GM12878 (cell line): Measurements from ENCODE around the gene SLC18A3. TPM values are rescaled to one million over a fixed set of nuclear protein-coding genes. Genes with fewer than 3 reads are reported as not detected.

Source experiments
- ATAC-seq: fragments of 200-7000 bp; cut with Tn5 transposase; 3 replicates; pipeline ENCODE4 v1.9.1; 2020; ENCODE audit warnings: mild to moderate bottlenecking, moderate library complexity
- BruUV-seq: library from RNA; stranded (reverse); fragments of 400-500 nt; replicated peaks from 2 replicates; lab custom pipeline; 2021; lab: Mats Ljungman, UMichigan
- CTCF ChIA-PET: fragments of 300-600 bp; sonication (Branson Sonifier 250); formaldehyde crosslinking; extraction: SDS; loops from one replicate; lab custom pipeline; 2021; ENCODE audit warnings: inconsistent platforms; lab: Yijun Ruan, JAX
- POLR2A ChIA-PET: fragments of 350-600 bp; formaldehyde crosslinking; extraction: SDS; loops from one replicate; lab custom pipeline; 2021; ENCODE audit warnings: inconsistent platforms; lab: Charles Lee
- RAD21 ChIA-PET: fragments of 300-600 bp; sonication (Branson Sonifier 250); formaldehyde crosslinking; loops from one replicate; lab custom pipeline; 2023; ENCODE audit warnings: antibody characterized with exemption; ENCODE audit not compliant: unreplicated experiment; lab: Charles Lee
- SMC1A ChIA-PET: fragments of 300-600 bp; sonication (Branson Sonifier 250); formaldehyde crosslinking; loops from one replicate; lab custom pipeline; 2023; ENCODE audit not compliant: unreplicated experiment, uncharacterized antibody; lab: Charles Lee
- DNase-seq: peaks from one replicate; pipeline ENCODE4 v3.0.0-alpha.2; 2011; ENCODE audit warnings: low read depth, low spot score
- FAIRE-seq: peaks from 3 replicates; lab custom pipeline; 2011; peaks lifted over from hg19 to GRCh38; lab: Jason Lieb, UNC
- H2AFZ ChIP-seq: 2 replicates; pipeline ENCODE4 v1.6.0; 2011; ENCODE audit warnings: low read depth, low read length, control low read depth; ENCODE audit not compliant: control insufficient read depth
- H3K27ac ChIP-seq: 2 replicates; pipeline ENCODE4 v1.5.1; 2011; ENCODE audit warnings: control low read depth; ENCODE audit not compliant: control insufficient read depth, insufficient read depth
- H3K27me3 ChIP-seq, 2 experiments: replicated peaks in 1 of 2; 2 replicates each; pipeline versions ENCODE4 v1.6.0 to v1.6.1; 2011; ENCODE audit warnings: low read length in 1 of 2; ENCODE audit not compliant: control insufficient read depth in 2 of 2, insufficient read depth in 2 of 2
- H3K36me3 ChIP-seq, 2 experiments: 2 replicates each; pipeline ENCODE4 v1.5.1; 2011; ENCODE audit warnings: low read length in 1 of 2; ENCODE audit not compliant: control insufficient read depth in 2 of 2, insufficient read depth in 2 of 2
- H3K4me1 ChIP-seq: 2 replicates; pipeline ENCODE4 v1.6.1; 2011; ENCODE audit warnings: mild to moderate bottlenecking, low read length, moderate library complexity, mixed read lengths; ENCODE audit not compliant: control insufficient read depth, insufficient read depth
- H3K4me2 ChIP-seq: 2 replicates; pipeline ENCODE4 v1.6.0; 2011; ENCODE audit warnings: control low read depth; ENCODE audit not compliant: control insufficient read depth, insufficient read depth
- H3K4me3 ChIP-seq: fragments of 200-600 bp; sonication (generic); 2 replicates; pipeline ENCODE4 v1.5.1; 2016
- H3K79me2 ChIP-seq: 2 replicates; pipeline ENCODE4 v1.6.0; 2011; ENCODE audit warnings: low read length; ENCODE audit not compliant: control insufficient read depth, insufficient read depth
- H3K9ac ChIP-seq: 2 replicates; pipeline ENCODE4 v1.8.0; 2011; ENCODE audit warnings: low read length, control low read depth, mixed read lengths; ENCODE audit not compliant: control insufficient read depth, insufficient read depth
- H3K9me3 ChIP-seq: replicated peaks from 3 replicates; pipeline ENCODE4 v1.5.1; 2011; ENCODE audit warnings: mild to moderate bottlenecking, low read length; ENCODE audit not compliant: control insufficient read depth, insufficient read depth
- H4K20me1 ChIP-seq: 2 replicates; pipeline ENCODE4 v1.6.0; 2011; ENCODE audit not compliant: control insufficient read depth, insufficient read depth
- KDM1A ChIP-seq: fragments of 200-600 bp; sonication (generic); IDR thresholded peaks from 2 replicates; pipeline ENCODE4 v1.6.1; 2016; ENCODE audit warnings: borderline replicate concordance
- MXI1 ChIP-seq: fragments of 150-350 bp; IDR thresholded peaks from 2 replicates; pipeline ENCODE4 v1.6.1; 2011; ENCODE audit warnings: low read depth, mild to moderate bottlenecking, inconsistent platforms, low read length, improper control_type of control experiment
- SMAD1 ChIP-seq: fragments of 450-650 bp; IDR thresholded peaks from 2 replicates; pipeline ENCODE4 v1.6.1; 2018; ENCODE audit warnings: mild to moderate bottlenecking, low read depth; ENCODE audit not compliant: partially characterized antibody
- SRF ChIP-seq, 2 experiments: IDR thresholded peaks; 2 replicates each; pipeline ENCODE4 v1.6.1; 2011; ENCODE audit warnings: low read depth in 2 of 2, low read length in 2 of 2, mild to moderate bottlenecking in 1 of 2, moderate library complexity in 1 of 2
- ZBED1 ChIP-seq: IDR thresholded peaks from 2 replicates; pipeline ENCODE4 v1.6.1; 2016; ENCODE audit warnings: borderline replicate concordance
- ZSCAN29 ChIP-seq: fragments of 450-650 bp; IDR thresholded peaks from 2 replicates; pipeline ENCODE4 v1.6.1; 2017; ENCODE audit warnings: mild to moderate bottlenecking, moderate library complexity
- WGBS: methylation state at CpG from one replicate; pipeline ENCODE4 v1.1.6; 2016; ENCODE audit warnings: low lambda C conversion rate; ENCODE audit not compliant: insufficient replicate concordance, insufficient coverage; ENCODE audit errors: missing lambda C conversion rate; 5-methylcytosine and 5-hydroxymethylcytosine counted together
- in situ Hi-C: fragments of 300-500 bp; cut with MboI; formaldehyde crosslinking; loops from 9 replicates; pipeline ENCODE4 v1.14.3; 2018; ENCODE audit warnings: mixed read lengths
- intact Hi-C: fragments of 100-400 bp; cut with micrococcal nuclease; formaldehyde crosslinking; loops from one replicate; pipeline ENCODE4 v1.14.2; 2022; ENCODE audit not compliant: unreplicated experiment
- polyA plus RNA-seq, 11 experiments: library from polyadenylated mRNA; depleted of rRNA in 4 of 11; unstranded in 6 of 11; stranded (reverse) in 5 of 11; fragments of >200 nt; fragmentation: Nextera tagmentation in 4 of 11; fragmentation: Illumina TruSeq in 1 of 11; extraction: Ambion mirVana in 4 of 11; extraction: Trizol in 1 of 11; gene quantifications; 1 replicate in 1 of 11; 2 replicates in 10 of 11; pipeline versions ENCODE4 v1.2.1 to v1.2.3, GENCODE V29; 2011 to 2016; ENCODE audit warnings: inconsistent platforms in 2 of 11, missing spikeins in 2 of 11, low read depth in 1 of 11
- total RNA-seq, 4 experiments: library from RNA; depleted of rRNA in 3 of 4; stranded (reverse); fragments of >200 nt in 3 of 4; fragmentation: Illumina TruSeq in 1 of 4; extraction: Trizol in 1 of 4; gene quantifications; 2 replicates each; pipeline versions ENCODE4 v1.2.1 to v1.2.3, GENCODE V29; 2013 to 2021
- TF ChIP-seq, protein P1 (sequence below): IDR thresholded peaks from 2 replicates; pipeline ENCODE4 v1.6.1; 2011; ENCODE audit warnings: low read depth, low read length, improper control_type of control experiment, borderline replicate concordance

SLC18A3 gene
- total and polyA plus RNA-seq, 10 of the 15 experiments (the other 5 are each of a cell fraction or from before 2014, with no cell fraction given): not detected

- intact Hi-C loops (no loop called here), in situ Hi-C loops (loop anchor here (10.0 kb wide), 1 partner anchor 331 kb away; no protein-coding TSS in a partner anchor)
- no peak overlapping the region for H3K27ac ChIP-seq
- no TSS peak for BruUV-seq
- H2AFZ ChIP-seq: no peak overlapping the region
- no peak; the same call in 2 of the 3 replicates for ATAC-seq
- H3K4me3 ChIP-seq: no peak overlapping the region
- ChIA-PET RAD21 (interaction anchor here (0.5 to 2.0 kb wide), 4 partner anchors 623 to 795 kb away, joined by 3 to 16 read pairs (median 3); no protein-coding TSS in a partner anchor), CTCF (interaction anchor here (0.6 to 4.3 kb wide), 15 partner anchors 9 to 682 kb away, joined by 3 to 61 read pairs (median 4); no protein-coding TSS in a partner anchor), SMC1A (interaction anchor here (0.7 to 3.6 kb wide), 5 partner anchors 11 to 682 kb away, joined by 3 to 27 read pairs (median 3); no protein-coding TSS in a partner anchor), POLR2A (no interaction called here)
- H3K9ac ChIP-seq: no peak overlapping the region
- no peak for FAIRE-seq
- DNase-seq: no peak
- H3K27me3 ChIP-seq: no peaks in the 10 kb centered on the region
- no peaks in the 10 kb centered on the region for H3K36me3 ChIP-seq
- no peaks in the 10 kb centered on the region for H3K79me2 ChIP-seq
- H3K4me2 ChIP-seq: no peak overlapping the region
- WGBS: 98% methylated on average over 6 of the region's 6 CpGs
- TF ChIP-seq SMAD1 (no peak), ZBED1 (no peak), SRF (IDR thresholded peaks at IDR 0.05; ENCODE audit: low read depth in 2 of 2, low read length in 2 of 2) (no peak), KDM1A (no peak), ZSCAN29 (no peak), MXI1 (no peak)
- TF ChIP-seq, protein P1, sequence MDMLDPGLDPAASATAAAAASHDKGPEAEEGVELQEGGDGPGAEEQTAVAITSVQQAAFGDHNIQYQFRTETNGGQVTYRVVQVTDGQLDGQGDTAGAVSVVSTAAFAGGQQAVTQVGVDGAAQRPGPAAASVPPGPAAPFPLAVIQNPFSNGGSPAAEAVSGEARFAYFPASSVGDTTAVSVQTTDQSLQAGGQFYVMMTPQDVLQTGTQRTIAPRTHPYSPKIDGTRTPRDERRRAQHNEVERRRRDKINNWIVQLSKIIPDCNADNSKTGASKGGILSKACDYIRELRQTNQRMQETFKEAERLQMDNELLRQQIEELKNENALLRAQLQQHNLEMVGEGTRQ: no peak
- no peaks in the 10 kb centered on the region for H4K20me1 ChIP-seq
- H3K9me3 ChIP-seq: peaks cover 3% of the 10 kb centered on the region; the same call in 2 of the 3 replicates
- no peaks in the 10 kb centered on the region for H3K4me1 ChIP-seq
Observed at GRCh38 chr10:49593564-49593875, 16.6 kb upstream of the SLC18A3 start.
